GM19463 (cell line): Measurements from ENCODE around the gene RERE.
"Not testable (repeated sequence)": the region's sequence is repeated elsewhere in the genome, so short reads cannot be mapped to it uniquely, and the experiment has no call there.

Source experiments
- ATAC-seq: cut with Tn5 transposase; IDR thresholded peaks from one replicate; pipeline ENCODE4 v1.9.1; 2021; ENCODE audit warnings: mild to moderate bottlenecking, moderate library complexity; ENCODE audit not compliant: unreplicated experiment

Gene RERE

GRCh38 chr1:8809342-8809736 is 8.1 kb downstream of the RERE start:
- ATAC-seq = no peak

- ATAC-seq = no peak
These were observed 10.4 kb downstream of the RERE start for GRCh38 chr1:8807004-8807403.

DNA sequence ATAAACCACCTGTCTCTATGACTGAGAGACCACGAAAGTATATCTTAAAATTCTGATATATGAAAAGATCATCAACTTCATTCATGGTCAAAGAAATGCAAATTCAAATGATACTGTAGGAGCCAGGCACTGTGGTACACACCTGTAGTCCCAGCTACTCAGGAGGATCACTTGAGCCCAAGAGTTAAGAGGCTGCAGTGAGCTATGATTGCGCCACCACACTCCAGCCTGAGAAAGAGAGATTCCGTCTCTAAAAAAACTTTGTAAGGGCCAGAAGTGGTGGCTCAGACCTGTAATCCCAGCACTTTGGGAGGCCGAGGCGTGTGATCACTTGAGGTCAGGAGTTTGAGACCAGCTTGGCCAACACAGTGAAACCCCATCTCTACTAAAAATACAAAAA is 17.0 kb downstream of the RERE start:
- no peak for ATAC-seq

GRCh38 chr1:8797216-8797615 is 20.2 kb downstream of the RERE start:
- ATAC-seq = no peak

GRCh38 chr1:8796812-8797211 is 20.6 kb downstream of the RERE start:
- ATAC-seq = no peak

DNA sequence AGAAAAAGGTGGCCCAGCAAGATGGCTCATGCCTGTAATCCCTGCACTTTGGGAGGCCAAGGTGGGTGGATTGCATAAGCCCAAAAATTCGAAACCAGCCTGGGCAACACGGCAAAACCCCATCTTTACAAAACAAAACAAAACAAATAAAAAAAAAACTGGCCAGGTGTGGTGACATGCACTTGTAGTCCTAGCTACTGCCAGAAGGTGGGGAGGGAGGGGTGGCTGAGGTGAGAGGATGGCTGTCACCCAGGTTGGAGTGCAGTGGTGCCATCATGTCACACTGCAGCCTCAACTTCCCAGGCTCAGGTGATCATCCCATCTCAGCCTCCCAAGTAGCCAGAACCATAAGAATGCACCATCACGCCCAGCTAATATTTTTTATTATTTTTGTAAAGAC is 22.8 kb downstream of the RERE start:
- ATAC-seq = no peak

GRCh38 chr1:8791819-8792218 is 25.6 kb downstream of the RERE start:
- ATAC-seq = no peak

GRCh38 chr1:8790987-8791386 is 26.5 kb downstream of the RERE start:
- ATAC-seq = no peak

DNA sequence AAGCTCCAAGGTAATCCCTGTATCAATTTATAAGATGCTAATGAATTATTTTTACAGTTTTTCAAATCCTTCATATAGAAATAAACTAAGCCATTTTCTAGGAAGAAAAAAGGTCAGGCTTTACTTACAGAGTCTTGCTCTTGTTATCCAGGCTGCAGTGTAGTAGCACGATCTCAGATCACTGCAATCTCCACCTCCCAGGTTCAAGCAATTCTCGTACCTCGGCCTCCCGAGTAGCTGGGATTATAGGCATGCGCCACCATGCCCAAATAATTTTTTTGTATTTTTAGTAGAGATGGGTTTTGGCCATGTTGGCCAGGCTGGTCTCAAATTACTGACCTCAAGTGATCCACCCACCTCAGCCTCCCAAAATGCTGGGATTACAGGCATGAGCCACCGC is 27.0 kb downstream of the RERE start:
- no peak for ATAC-seq

DNA sequence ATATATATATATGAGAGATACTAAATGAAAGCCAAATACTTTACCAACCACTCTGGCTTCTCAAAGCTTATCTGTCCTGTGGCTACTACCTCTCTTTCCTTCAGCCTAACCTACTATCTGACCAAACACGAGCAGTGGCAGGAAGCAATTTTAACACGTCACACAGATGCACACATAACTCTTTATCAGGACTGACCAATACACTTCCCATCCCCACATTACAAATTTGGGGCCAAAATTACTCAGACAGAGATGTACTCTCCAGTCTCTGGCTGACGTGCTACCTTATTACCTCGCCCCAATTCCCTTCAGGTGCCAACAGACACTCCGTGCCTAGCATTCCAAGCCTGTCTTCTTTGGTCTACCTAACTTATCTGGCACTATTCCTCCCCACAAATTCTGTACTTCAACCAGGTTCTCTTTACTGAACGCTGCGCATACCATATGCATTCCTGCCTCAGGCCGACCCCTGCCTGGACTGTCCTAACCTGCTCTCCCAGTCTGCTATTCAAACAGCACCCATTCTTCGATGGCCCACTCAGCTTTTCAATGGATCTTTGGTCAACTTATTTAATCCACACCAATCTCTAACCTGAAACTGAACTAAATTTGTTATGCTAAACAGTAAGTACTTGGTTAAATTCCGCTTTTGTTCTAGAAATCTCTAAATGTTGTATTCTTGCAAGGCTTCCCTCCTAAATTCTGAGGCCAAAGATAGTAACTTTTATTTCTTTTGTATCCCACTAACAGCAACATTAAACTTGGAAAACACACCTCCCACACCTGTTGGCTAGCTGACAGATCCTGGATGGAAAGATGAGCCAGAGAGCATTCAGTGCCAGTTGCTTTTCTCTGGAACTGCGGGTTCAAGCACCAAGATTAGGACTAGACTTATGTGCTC is 27.9 kb downstream of the RERE start:
- ATAC-seq = no peak

GRCh38 chr1:8787218-8787617 is 30.2 kb downstream of the RERE start:
- ATAC-seq = no peak

DNA sequence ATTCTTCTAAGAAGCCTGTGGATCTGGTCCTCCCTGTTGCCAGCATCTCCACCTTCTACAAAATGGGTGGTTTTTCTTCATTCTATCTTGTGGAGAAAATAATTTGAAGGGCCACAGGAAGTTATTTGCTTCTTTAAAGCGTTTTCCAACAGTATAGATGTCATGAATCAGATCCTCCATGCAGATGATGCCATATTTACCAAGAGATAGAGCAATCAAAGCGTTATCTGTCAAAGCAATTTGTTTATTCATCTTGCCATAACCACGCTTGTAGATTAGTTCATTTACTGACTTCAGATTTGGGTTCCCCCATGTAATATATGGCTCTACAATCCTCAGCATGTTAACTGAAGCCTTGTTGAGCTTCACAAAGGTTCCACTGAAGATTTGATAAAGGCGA is 31.2 kb downstream of the RERE start:
- ATAC-seq = not testable (repeated sequence)

DNA sequence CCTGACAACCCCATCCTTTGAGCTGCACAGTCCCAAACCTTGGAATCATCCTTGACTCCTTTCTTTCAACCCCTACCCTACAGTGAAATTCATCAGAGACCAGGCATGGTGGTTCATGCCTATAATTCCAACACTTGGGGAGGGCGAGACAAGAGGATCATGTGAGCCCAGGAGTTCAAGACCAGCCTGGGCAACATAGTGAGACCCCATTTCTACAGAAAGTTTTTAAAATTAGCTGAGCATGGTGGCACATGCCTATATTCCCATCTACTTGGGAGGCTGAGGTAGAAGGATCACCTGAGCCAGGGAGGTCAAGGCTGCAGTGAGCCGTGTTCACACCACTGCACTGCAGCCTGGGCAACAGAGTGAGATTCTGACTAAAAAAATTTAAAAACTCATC is 34.5 kb downstream of the RERE start:
- no peak for ATAC-seq

DNA sequence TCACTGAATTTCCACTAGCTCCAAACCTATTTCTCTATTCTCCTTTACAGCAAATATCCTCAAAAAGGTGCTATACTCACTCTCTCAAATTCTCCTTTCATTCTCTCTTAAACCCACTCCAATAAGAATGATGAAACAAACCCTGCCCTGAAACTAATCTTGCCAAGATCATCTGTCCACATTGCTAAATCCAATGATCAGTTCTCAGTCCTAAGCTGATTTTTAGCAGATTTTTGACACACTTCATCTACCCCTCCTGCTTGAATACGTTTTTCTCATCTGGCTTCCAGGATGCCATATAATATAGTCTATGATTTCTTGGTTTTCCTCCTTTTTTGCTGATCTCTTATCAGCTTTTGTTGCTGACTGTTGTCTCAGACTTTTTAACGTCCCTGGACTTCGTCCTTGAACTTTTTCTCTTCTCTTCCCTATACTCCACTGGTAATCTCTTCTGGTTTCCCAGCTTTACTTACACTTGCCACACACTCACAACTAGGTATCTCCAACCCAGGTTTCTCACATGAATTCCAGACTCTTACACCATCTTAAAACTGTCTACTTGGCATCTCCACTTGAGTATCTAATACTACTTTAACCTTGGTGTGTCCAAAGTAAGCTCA is 35.3 kb downstream of the RERE start:
- no peak for ATAC-seq

DNA sequence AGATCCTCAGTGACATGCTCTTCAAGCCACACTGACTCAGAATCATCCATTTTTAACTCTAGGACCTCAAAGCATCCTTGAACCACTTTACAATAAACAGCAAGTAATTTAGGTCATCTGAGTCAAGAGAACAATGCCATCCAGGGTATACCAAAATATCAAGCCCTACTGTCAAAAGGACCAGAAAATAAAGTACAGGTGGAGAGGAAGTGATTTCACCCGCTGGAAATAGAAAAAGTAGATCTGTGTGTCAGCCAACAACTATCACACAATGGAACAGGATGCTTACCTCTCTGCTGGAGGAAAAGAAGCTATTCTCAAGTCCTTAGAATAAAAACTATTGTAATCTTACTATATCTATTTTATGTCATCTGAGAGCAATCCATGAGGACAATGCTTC is 37.0 kb downstream of the RERE start:
- ATAC-seq = no peak

- ATAC-seq = no peak
These were observed 39.6 kb downstream of the RERE start for GRCh38 chr1:8777867-8778266.

DNA sequence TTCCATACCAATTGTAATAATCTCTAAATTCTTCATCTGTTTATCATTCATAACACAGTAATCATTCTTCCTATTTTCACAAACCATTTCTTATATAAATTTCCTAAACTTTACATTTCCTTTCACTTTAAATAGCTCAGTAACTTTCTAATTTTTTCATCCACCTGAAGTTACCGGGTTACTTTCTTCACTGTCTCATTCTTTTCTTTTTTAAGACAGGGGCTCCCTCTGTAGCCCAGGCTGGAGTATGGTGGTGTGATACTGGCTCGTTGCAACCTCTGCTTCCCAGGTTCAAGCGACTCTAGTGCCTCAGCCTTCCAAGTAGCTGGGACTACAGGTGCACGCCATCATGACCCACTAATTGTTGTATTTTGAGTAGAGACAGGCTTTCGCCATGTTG is 41.3 kb downstream of the RERE start:
- ATAC-seq = no peak

- ATAC-seq = no peak
These were observed 50.4 kb downstream of the RERE start for GRCh38 chr1:8767006-8767405.

- no peak for ATAC-seq
These were observed 52.2 kb downstream of the RERE start for GRCh38 chr1:8765198-8765597.

- ATAC-seq = no peak
These were observed 53.0 kb downstream of the RERE start for GRCh38 chr1:8764293-8764937.

DNA sequence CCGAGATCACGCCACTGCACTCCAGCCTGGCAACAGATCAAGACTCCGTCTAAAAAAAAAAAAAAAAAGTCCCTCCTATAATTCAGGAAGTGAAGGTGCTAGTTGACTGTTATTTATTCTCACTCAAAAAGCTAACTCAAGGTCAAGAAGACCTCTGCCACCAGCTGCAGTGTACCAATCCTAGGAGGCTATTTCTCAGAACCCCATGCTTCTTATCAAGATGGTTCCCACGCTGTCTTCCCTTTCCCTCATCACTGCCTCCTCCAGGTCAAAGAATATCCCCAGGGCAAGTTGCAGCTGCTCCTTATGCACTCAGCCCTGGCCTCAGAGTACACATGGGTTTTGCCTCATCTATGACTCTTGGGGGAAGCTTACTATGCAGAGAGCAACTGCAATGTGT is 53.6 kb downstream of the RERE start:
- ATAC-seq = no peak

- no peak for ATAC-seq
These were observed 62.4 kb downstream of the RERE start for GRCh38 chr1:8754993-8755392.
